DND-41 (cell line): ENCODE measurements around the gene CREG2.

Source experiments
- ATAC-seq: fragments of 200-7000 bp; cut with Tn5 transposase; 3 replicates; pipeline ENCODE4 v1.9.1; 2021; ENCODE audit warnings: low read depth; ENCODE audit not compliant: insufficient read depth
- DNase-seq: peaks from one replicate; pipeline ENCODE4 v3.0.0-alpha.2; 2020
- H2AFZ ChIP-seq: 2 replicates; pipeline ENCODE4 v1.6.0; 2012; ENCODE audit warnings: low read depth, low read length
- H3K27ac ChIP-seq: 2 replicates; pipeline ENCODE4 v1.5.1; 2012; ENCODE audit warnings: low read length, inconsistent platforms
- H3K27me3 ChIP-seq: fragments of 200-600 bp; sonication (generic); 2 replicates; pipeline ENCODE4 v1.6.0; 2012; ENCODE audit warnings: low read length, mild to moderate bottlenecking, inconsistent platforms; ENCODE audit not compliant: insufficient read depth, poor library complexity
- H3K36me3 ChIP-seq: 2 replicates; pipeline ENCODE4 v1.5.1; 2012; ENCODE audit warnings: low read length, inconsistent platforms; ENCODE audit not compliant: insufficient read depth
- H3K4me1 ChIP-seq: 2 replicates; pipeline ENCODE4 v1.5.1; 2012; ENCODE audit warnings: mild to moderate bottlenecking, low read length; ENCODE audit not compliant: insufficient read depth
- H3K4me2 ChIP-seq: 2 replicates; pipeline ENCODE4 v1.6.0; 2012; ENCODE audit warnings: mild to moderate bottlenecking, moderate library complexity, low read length, inconsistent platforms; ENCODE audit not compliant: insufficient read depth
- H3K4me3 ChIP-seq, 2 experiments: fragments of 200-600 bp in 1 of 2; shearing (Covaris generic) in 1 of 2; 2 replicates each; pipeline ENCODE4 v1.5.1; 2012 to 2016; ENCODE audit warnings: inconsistent platforms in 2 of 2, low read length in 2 of 2, mild to moderate bottlenecking in 2 of 2, low read depth in 1 of 2, moderate library complexity in 1 of 2
- H3K79me2 ChIP-seq: 2 replicates; pipeline ENCODE4 v1.6.0; 2012; ENCODE audit warnings: low read length, inconsistent platforms; ENCODE audit not compliant: insufficient read depth
- H3K9ac ChIP-seq: 2 replicates; pipeline ENCODE4 v1.6.0; 2012; ENCODE audit warnings: low read depth, mild to moderate bottlenecking, inconsistent platforms, low read length, moderate library complexity
- H3K9me3 ChIP-seq: 2 replicates; pipeline ENCODE4 v1.5.1; 2012; ENCODE audit warnings: low read length, moderate library complexity, mild to moderate bottlenecking, inconsistent platforms; ENCODE audit not compliant: insufficient read depth, severe bottlenecking
- H4K20me1 ChIP-seq: 2 replicates; pipeline ENCODE4 v1.6.0; 2012; ENCODE audit warnings: low read length; ENCODE audit not compliant: insufficient read depth
- CTCF ChIP-seq: IDR thresholded peaks from 2 replicates; pipeline ENCODE4 v1.5.1; 2012; ENCODE audit warnings: borderline replicate concordance, low read length, moderate library complexity, mild to moderate bottlenecking; ENCODE audit not compliant: poor library complexity, severe bottlenecking; ENCODE audit errors: extremely low read depth
- EZH2 ChIP-seq: IDR thresholded peaks from 3 replicates; pipeline ENCODE4 v1.6.1; 2012; ENCODE audit warnings: borderline replicate concordance, low read depth, mild to moderate bottlenecking, moderate library complexity, low read length, inconsistent platforms; ENCODE audit not compliant: severe bottlenecking

The CREG2 gene

GRCh38 chr2:101360232-101360631, 27.1 kb downstream of the CREG2 start:
- no peak overlapping the region for H3K9ac ChIP-seq
- H3K4me2 ChIP-seq = no peak overlapping the region
- no peak for TF ChIP-seq CTCF
- no peak overlapping the region for H3K4me3 ChIP-seq
- no peaks in the 10 kb centered on the region for H3K9me3 ChIP-seq
- no peaks in the 10 kb centered on the region for H3K4me1 ChIP-seq
- DNase-seq (no peak), ATAC-seq (no peak)
- no peaks in the 10 kb centered on the region for H3K79me2 ChIP-seq
- H3K36me3 ChIP-seq = no peaks in the 10 kb centered on the region
- H4K20me1 ChIP-seq = no peaks in the 10 kb centered on the region
- peaks cover 3% of the 10 kb centered on the region for H3K27me3 ChIP-seq
- no peak overlapping the region for H2AFZ ChIP-seq
- H3K27ac ChIP-seq = no peak overlapping the region

- no peaks in the 10 kb centered on the region for H3K4me1 ChIP-seq
- H3K79me2 ChIP-seq = no peaks in the 10 kb centered on the region
- H3K4me2 ChIP-seq = no peak overlapping the region
- H3K9me3 ChIP-seq = no peaks in the 10 kb centered on the region
- no peak overlapping the region for H3K4me3 ChIP-seq
- no peak overlapping the region for H3K27ac ChIP-seq
- H2AFZ ChIP-seq = no peak overlapping the region
- no peaks in the 10 kb centered on the region for H3K27me3 ChIP-seq
- no peaks in the 10 kb centered on the region for H4K20me1 ChIP-seq
- H3K36me3 ChIP-seq = no peaks in the 10 kb centered on the region
- DNase-seq (no peak), ATAC-seq (no peak)
- TF ChIP-seq CTCF (no peak), EZH2 (no peak)
- no peak overlapping the region for H3K9ac ChIP-seq
Measured at GRCh38 chr2:101359410-101359954, 27.8 kb downstream of the CREG2 start.

DNA sequence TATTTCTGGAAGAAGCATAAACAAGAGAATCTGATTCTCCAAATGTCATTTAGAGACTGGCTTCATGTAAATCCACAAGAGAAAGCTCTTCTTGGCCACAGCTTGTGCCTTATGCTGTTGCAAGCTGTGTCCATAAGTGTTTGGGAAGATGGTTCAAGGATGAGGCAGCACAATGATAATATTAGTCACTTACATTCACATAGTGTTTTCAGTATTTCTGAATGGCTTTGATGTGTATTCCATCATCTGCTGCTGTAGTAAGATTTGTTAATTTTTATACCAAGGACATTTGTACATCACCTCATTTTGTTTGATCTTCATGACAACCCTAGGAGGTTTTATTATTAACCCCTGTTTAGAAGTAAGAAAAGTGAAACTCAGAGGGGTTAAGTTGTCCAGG, 29.9 kb downstream of the CREG2 start:
- Histone ChIP-seq H3K9ac (no peak overlapping the region), H2AFZ (no peak overlapping the region), H3K4me1 (no peaks in the 10 kb centered on the region), H3K9me3 (no peaks in the 10 kb centered on the region), H3K27me3 (no peaks in the 10 kb centered on the region), H3K4me2 (no peak overlapping the region), H3K4me3 (no peak overlapping the region), H3K79me2 (no peaks in the 10 kb centered on the region), H4K20me1 (no peaks in the 10 kb centered on the region), H3K27ac (no peak overlapping the region), H3K36me3 (no peaks in the 10 kb centered on the region)
- TF ChIP-seq EZH2 = no peak
- no peak for TF ChIP-seq CTCF
- no peak for ATAC-seq
- DNase-seq = no peak

- no peak for DNase-seq
- H3K27ac ChIP-seq = no peak overlapping the region
- no peaks in the 10 kb centered on the region for H3K36me3 ChIP-seq
- no peaks in the 10 kb centered on the region for H3K27me3 ChIP-seq
- no peaks in the 10 kb centered on the region for H3K9me3 ChIP-seq
- H3K9ac ChIP-seq = no peak overlapping the region
- no peaks in the 10 kb centered on the region for H3K79me2 ChIP-seq
- TF ChIP-seq CTCF = no peak
- TF ChIP-seq EZH2 = no peak
- H2AFZ ChIP-seq = no peak overlapping the region
- H3K4me3 ChIP-seq = no peak overlapping the region
- H3K4me2 ChIP-seq = no peak overlapping the region
- H4K20me1 ChIP-seq = no peaks in the 10 kb centered on the region
- no peaks in the 10 kb centered on the region for H3K4me1 ChIP-seq
- ATAC-seq = no peak
Measured at GRCh38 chr2:101356521-101356920, 30.8 kb downstream of the CREG2 start.
